Measurements from ENCODE around the gene ADORA2B. TPM values are rescaled to one million over a fixed set of nuclear protein-coding genes. Genes with fewer than 3 reads are reported as not detected.

The ADORA2B gene
- total RNA-seq, 4 donors from 2014 or later: 0.40 to 2.0 (median 1.2) TPM; not detected in 1

- H3K27me3 ChIP-seq: no peaks in the 10 kb centered on the region
- peak; percentile 66 for ATAC-seq
- TF ChIP-seq, protein P1, sequence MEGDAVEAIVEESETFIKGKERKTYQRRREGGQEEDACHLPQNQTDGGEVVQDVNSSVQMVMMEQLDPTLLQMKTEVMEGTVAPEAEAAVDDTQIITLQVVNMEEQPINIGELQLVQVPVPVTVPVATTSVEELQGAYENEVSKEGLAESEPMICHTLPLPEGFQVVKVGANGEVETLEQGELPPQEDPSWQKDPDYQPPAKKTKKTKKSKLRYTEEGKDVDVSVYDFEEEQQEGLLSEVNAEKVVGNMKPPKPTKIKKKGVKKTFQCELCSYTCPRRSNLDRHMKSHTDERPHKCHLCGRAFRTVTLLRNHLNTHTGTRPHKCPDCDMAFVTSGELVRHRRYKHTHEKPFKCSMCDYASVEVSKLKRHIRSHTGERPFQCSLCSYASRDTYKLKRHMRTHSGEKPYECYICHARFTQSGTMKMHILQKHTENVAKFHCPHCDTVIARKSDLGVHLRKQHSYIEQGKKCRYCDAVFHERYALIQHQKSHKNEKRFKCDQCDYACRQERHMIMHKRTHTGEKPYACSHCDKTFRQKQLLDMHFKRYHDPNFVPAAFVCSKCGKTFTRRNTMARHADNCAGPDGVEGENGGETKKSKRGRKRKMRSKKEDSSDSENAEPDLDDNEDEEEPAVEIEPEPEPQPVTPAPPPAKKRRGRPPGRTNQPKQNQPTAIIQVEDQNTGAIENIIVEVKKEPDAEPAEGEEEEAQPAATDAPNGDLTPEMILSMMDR (IDR thresholded peaks at IDR 0.05): peak; percentile 21 to 60 (median 52)
- no peak for TF ChIP-seq POLR2A (IDR thresholded peaks at IDR 0.05)
- H3K9me3 ChIP-seq: no peaks in the 10 kb centered on the region
- peaks cover 0 to 43% of the 10 kb centered on the region in 2 donors for H3K36me3 ChIP-seq
- peak overlapping the region in 1 of 4 donors; percentile 27 for H3K27ac ChIP-seq
- H3K4me3 ChIP-seq: no peak overlapping the region
- WGBS, 2 donors (ENCODE audit: low coverage in 1 of 2): 23 to 33% methylated on average over 2 to 3 of the region's 3 CpGs
- H3K4me1 ChIP-seq: peaks cover 0 to 24% (median 0%) of the 10 kb centered on the region in 3 donors
Measured at GRCh38 chr17:16013943-16014407, 69.0 kb downstream of the ADORA2B start.

- Histone ChIP-seq H3K27me3 (no peaks in the 10 kb centered on the region), H3K36me3 (peaks cover 0 to 44% of the 10 kb centered on the region in 2 donors), H3K9me3 (no peaks in the 10 kb centered on the region), H3K4me1 (peaks cover 0 to 23% (median 0%) of the 10 kb centered on the region in 3 donors), H3K27ac (no peak overlapping the region), H3K4me3 (no peak overlapping the region)
- 9 to 42% methylated on average over 1 of the region's 1 CpG for WGBS, 2 donors (ENCODE audit: low coverage in 1 of 2)
- TF ChIP-seq, protein P1 (IDR thresholded peaks at IDR 0.05): no peak
- TF ChIP-seq EP300 (IDR thresholded peaks at IDR 0.05): no peak
- ATAC-seq: no peak
Measured at GRCh38 chr17:16019347-16019746, 74.4 kb downstream of the ADORA2B start.

GRCh38 chr17:16023881-16024280 lies 79.0 kb downstream of the ADORA2B start:
- 63 to 80% methylated on average over 4 of the region's 4 CpGs for WGBS, 2 donors (ENCODE audit: low coverage in 1 of 2)
- Histone ChIP-seq H3K27ac (no peak overlapping the region), H3K4me1 (peaks cover 0 to 32% (median 0%) of the 10 kb centered on the region in 3 donors), H3K27me3 (no peaks in the 10 kb centered on the region), H3K4me3 (no peak overlapping the region), H3K9me3 (no peaks in the 10 kb centered on the region), H3K36me3 (peaks cover 5 to 69% of the 10 kb centered on the region in 2 donors)
- TF ChIP-seq EP300 (IDR thresholded peaks at IDR 0.05): no peak
- ATAC-seq: no peak

GRCh38 chr17:16025202-16025601 lies 80.3 kb downstream of the ADORA2B start:
- no peaks in the 10 kb centered on the region for H3K9me3 ChIP-seq
- TF ChIP-seq POLR2AphosphoS5 (IDR thresholded peaks at IDR 0.05) (no peak), POLR2A (IDR thresholded peaks at IDR 0.05) (no peak), EP300 (IDR thresholded peaks at IDR 0.05) (no peak)
- TF ChIP-seq, protein P1 (IDR thresholded peaks at IDR 0.05): no peak
- peaks cover 0 to 35% (median 0%) of the 10 kb centered on the region in 3 donors for H3K4me1 ChIP-seq
- no peak overlapping the region for H3K4me3 ChIP-seq
- ATAC-seq: no peak
- 86 to 100% methylated on average over 1 of the region's 1 CpG for WGBS, 2 donors (ENCODE audit: low coverage in 1 of 2)
- H3K27me3 ChIP-seq: no peaks in the 10 kb centered on the region
- H3K36me3 ChIP-seq: peaks cover 5 to 73% of the 10 kb centered on the region in 2 donors
- no peak overlapping the region for H3K27ac ChIP-seq

Other genes starting within 250 kb of the ADORA2B start
- 10 to 100 TPM; 15.3 to 27.9 (median 21.8) TPM for gene ZNF286A, start 245.4 kb upstream of the ADORA2B start, total RNA-seq
- under 1 TPM in 2 of 4 donors, not detected in 2; 0.08 to 0.93 TPM for gene TBC1D26, start 212.8 kb upstream of the ADORA2B start, total RNA-seq
- gene ZSWIM7, start 54.6 kb downstream of the ADORA2B start, total RNA-seq: 10 to 100 TPM; 12.1 to 32.4 (median 13.6) TPM
- 10 to 100 TPM; 22.1 to 57.1 (median 40.0) TPM for gene TTC19, start 54.7 kb downstream of the ADORA2B start, total RNA-seq